Gastrocnemius medialis (tissue), 4 donors: ENCODE data around the gene PPP1R7.

Experiments used
- CTCF ChIP-seq, 5 experiments: fragments of 450-650 bp in 3 of 5; fragments of 200-600 bp in 2 of 5; sonication (generic) in 2 of 5; IDR thresholded peaks in 4 of 5; conservative IDR thresholded peaks in 1 of 5; 1 replicate in 4 of 5; 2 replicates in 1 of 5; pipeline ENCODE4 v1.5.1; 2016 to 2019; ENCODE audit warnings: antibody characterized with exemption in 5 of 5, mild to moderate bottlenecking in 3 of 5, moderate library complexity in 3 of 5
- POLR2A ChIP-seq, 2 donors: fragments of 450-650 bp; IDR thresholded peaks; one replicate each; pipeline ENCODE4 v1.6.1; 2017; ENCODE audit warnings: antibody characterized with exemption in 2 of 2, mild to moderate bottlenecking in 2 of 2, moderate library complexity in 2 of 2

GRCh38 chr2:241187918-241188234 is 37.6 kb downstream of the PPP1R7 start:
- TF ChIP-seq POLR2A (IDR thresholded peaks at IDR 0.05) (no peak), CTCF (IDR thresholded peaks at IDR 0.05 in 4 of 5, conservative IDR thresholded peaks at IDR 0.05 in 1 of 5) (no peak)
